ENCODE measurements around the gene SIRPG. TPM values are rescaled to one million over a fixed set of nuclear protein-coding genes. Genes with fewer than 3 reads are reported as not detected.

The SIRPG gene
- total RNA-seq, 1 donor from 2014 or later = not detected

DNA sequence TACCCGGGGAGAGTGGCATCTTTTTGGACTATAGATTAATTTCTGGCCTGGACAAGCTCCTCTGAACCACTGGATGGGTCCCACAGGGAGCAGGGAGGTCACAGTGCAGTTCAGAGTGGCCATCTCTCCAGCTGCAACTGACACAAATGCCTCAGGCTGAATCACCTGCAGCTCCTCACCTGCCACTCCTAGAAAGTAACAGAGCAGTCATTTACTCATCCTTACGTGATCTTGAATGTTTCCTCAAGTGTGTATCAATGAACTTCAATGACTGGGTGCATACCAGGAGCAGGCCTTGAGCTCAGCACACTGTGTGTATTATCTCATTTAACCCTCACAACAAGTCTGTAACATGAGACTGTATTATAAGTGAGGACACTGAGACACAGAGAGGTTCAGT, 40.0 kb upstream of the SIRPG start:
- intact Hi-C loops (cut with micrococcal nuclease) = no loop called here
- TF ChIP-seq CTCF (IDR thresholded peaks at IDR 0.05; ENCODE audit: borderline replicate concordance) = no peak
- Histone ChIP-seq H3K27ac (replicated peaks) (no peak overlapping the region), H3K27me3 (ENCODE audit: low read depth) (peaks cover 62% of the 10 kb centered on the region), H3K4me1 (no peaks in the 10 kb centered on the region), H3K9me3 (replicated peaks) (no peaks in the 10 kb centered on the region), H3K36me3 (no peaks in the 10 kb centered on the region), H3K4me3 (no peak overlapping the region)
- DNase-seq = no peak

- intact Hi-C loops (cut with micrococcal nuclease) = no loop called here
- Histone ChIP-seq H3K27ac (replicated peaks) (no peak overlapping the region), H3K36me3 (no peaks in the 10 kb centered on the region), H3K4me1 (no peaks in the 10 kb centered on the region), H3K4me3 (no peak overlapping the region), H3K9me3 (replicated peaks) (no peaks in the 10 kb centered on the region), H3K27me3 (ENCODE audit: low read depth) (peaks cover 62% of the 10 kb centered on the region)
- no peak for DNase-seq
- no peak for TF ChIP-seq CTCF (IDR thresholded peaks at IDR 0.05; ENCODE audit: borderline replicate concordance)
Observed at GRCh38 chr20:1696521-1697209, 39.1 kb upstream of the SIRPG start.

DNA sequence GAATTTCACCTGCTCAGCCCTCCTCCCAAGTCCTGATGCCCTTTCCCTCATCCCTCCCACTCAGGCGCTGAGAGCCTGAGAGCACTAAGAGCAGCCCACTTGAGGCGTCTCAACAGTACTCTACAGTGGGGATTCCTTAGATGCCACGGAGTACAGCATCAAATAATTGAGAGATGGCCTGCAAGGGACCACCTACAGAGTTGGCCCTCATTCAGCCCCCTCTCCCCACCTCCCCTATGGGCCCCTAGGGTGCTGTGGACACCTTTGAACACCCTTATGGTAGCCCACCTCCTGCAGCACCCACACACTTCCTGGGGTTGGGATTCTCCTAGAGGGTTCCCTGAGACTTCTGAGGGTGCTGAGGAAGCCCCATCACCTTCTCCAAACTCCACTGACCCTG, 37.1 kb upstream of the SIRPG start:
- no peak for DNase-seq
- Histone ChIP-seq H3K27me3 (ENCODE audit: low read depth) (peaks cover 67% of the 10 kb centered on the region), H3K27ac (replicated peaks) (no peak overlapping the region), H3K9me3 (replicated peaks) (peaks cover 6% of the 10 kb centered on the region), H3K4me3 (no peak overlapping the region), H3K36me3 (no peaks in the 10 kb centered on the region), H3K4me1 (no peaks in the 10 kb centered on the region)
- intact Hi-C loops (cut with micrococcal nuclease) = no loop called here
- TF ChIP-seq CTCF (IDR thresholded peaks at IDR 0.05; ENCODE audit: borderline replicate concordance) = no peak

GRCh38 chr20:1693427-1693826, 35.8 kb upstream of the SIRPG start:
- Histone ChIP-seq H3K4me1 (no peaks in the 10 kb centered on the region), H3K27me3 (ENCODE audit: low read depth) (peaks cover 70% of the 10 kb centered on the region), H3K4me3 (no peak overlapping the region), H3K9me3 (replicated peaks) (peaks cover 6% of the 10 kb centered on the region), H3K27ac (replicated peaks) (no peak overlapping the region), H3K36me3 (no peaks in the 10 kb centered on the region)
- intact Hi-C loops (cut with micrococcal nuclease) = no loop called here
- TF ChIP-seq CTCF (IDR thresholded peaks at IDR 0.05; ENCODE audit: borderline replicate concordance) = no peak
- DNase-seq = no peak

- Histone ChIP-seq H3K4me1 (no peaks in the 10 kb centered on the region), H3K27me3 (ENCODE audit: low read depth) (peaks cover 68% of the 10 kb centered on the region), H3K4me3 (no peak overlapping the region), H3K36me3 (no peaks in the 10 kb centered on the region), H3K27ac (replicated peaks) (no peak overlapping the region), H3K9me3 (replicated peaks) (peaks cover 6% of the 10 kb centered on the region)
- no peak for DNase-seq
- intact Hi-C loops (cut with micrococcal nuclease) = no loop called here
- no peak for TF ChIP-seq CTCF (IDR thresholded peaks at IDR 0.05; ENCODE audit: borderline replicate concordance)
Observed at GRCh38 chr20:1689721-1690120, 32.1 kb upstream of the SIRPG start.

All from left ventricle myocardium inferior (tissue), 1 donor.